Colonic mucosa (tissue), 4 donors: Measurements from ENCODE around the gene IRF4. TPM values are rescaled to one million over a fixed set of nuclear protein-coding genes. Genes with fewer than 3 reads are reported as not detected.

Experiments
- DNase-seq: peaks from one replicate; pipeline ENCODE4 v3.0.0-alpha.2; 2020
- H3K27ac ChIP-seq: fragments of 200-600 bp; one replicate; pipeline ENCODE4 v1.8.0; 2021
- H3K27me3 ChIP-seq: fragments of 200-600 bp; one replicate; pipeline ENCODE4 v1.8.0; 2021
- H3K36me3 ChIP-seq: fragments of 200-600 bp; one replicate; pipeline ENCODE4 v1.8.0; 2021
- H3K4me1 ChIP-seq: fragments of 200-600 bp; one replicate; pipeline ENCODE4 v1.8.0; 2021; ENCODE audit warnings: mild to moderate bottlenecking
- H3K4me3 ChIP-seq: fragments of 200-600 bp; one replicate; pipeline ENCODE4 v1.8.0; 2021
- H3K9ac ChIP-seq, 2 donors: one replicate each; pipeline ENCODE4 v1.7.0; 2013; ENCODE audit warnings: control low read depth in 2 of 2, low read depth in 2 of 2, low read length in 2 of 2
- H3K9me3 ChIP-seq: fragments of 200-600 bp; one replicate; pipeline ENCODE4 v1.8.0; 2021
- CTCF ChIP-seq: fragments of 200-600 bp; IDR thresholded peaks from one replicate; pipeline ENCODE4 v1.8.0; 2022; ENCODE audit warnings: antibody characterized with exemption, mild to moderate bottlenecking
- intact Hi-C: fragments of 100-400 bp; cut with DNase I; formaldehyde crosslinking; loops from one replicate; pipeline ENCODE4 v1.14.1; 2022
- total RNA-seq, 2 donors: library from RNA; stranded (reverse); fragmentation: NEBNext Ultra II Directional in 1 of 2; extraction: Animal tissue kit (Norgen Biotek cat#: 25700) in 1 of 2; gene quantifications; one replicate each; pipeline ENCODE4 v1.2.1, GENCODE V29; 2021
- donor health status: healthy.
- donor health status: DM: no; HTN: no; CAD: no.
- donor health status: DM: no; HTN: no; CAD: no.

The IRF4 gene
- total RNA-seq, 2 donors from 2014 or later = 4.7 to 8.8 TPM

- intact Hi-C loops = no loop called here
- Histone ChIP-seq H3K9ac (no peak overlapping the region), H3K9me3 (peaks cover 1% of the 10 kb centered on the region), H3K27ac (no peak overlapping the region), H3K4me1 (no peaks in the 10 kb centered on the region), H3K36me3 (no peaks in the 10 kb centered on the region), H3K27me3 (no peaks in the 10 kb centered on the region), H3K4me3 (no peak overlapping the region)
- TF ChIP-seq CTCF = no peak
- DNase-seq = no peak
Observed at GRCh38 chr6:358847-359246, 32.7 kb upstream of the IRF4 start.

- Histone ChIP-seq H3K9me3 (peaks cover 6% of the 10 kb centered on the region), H3K4me3 (no peak overlapping the region), H3K36me3 (no peaks in the 10 kb centered on the region), H3K4me1 (no peaks in the 10 kb centered on the region), H3K9ac (no peak overlapping the region), H3K27ac (no peak overlapping the region), H3K27me3 (no peaks in the 10 kb centered on the region)
- intact Hi-C loops = no loop called here
- TF ChIP-seq CTCF = no peak
- DNase-seq = no peak
Observed at GRCh38 chr6:359261-360035, 32.1 kb upstream of the IRF4 start.

- H3K9me3 ChIP-seq = peaks cover 6% of the 10 kb centered on the region
- intact Hi-C loops = no loop called here
- no peaks in the 10 kb centered on the region for H3K4me1 ChIP-seq
- no peak for TF ChIP-seq CTCF
- no peak for DNase-seq
- no peak overlapping the region for H3K27ac ChIP-seq
- no peaks in the 10 kb centered on the region for H3K27me3 ChIP-seq
- no peak overlapping the region for H3K9ac ChIP-seq
- no peaks in the 10 kb centered on the region for H3K36me3 ChIP-seq
- H3K4me3 ChIP-seq = no peak overlapping the region
Observed at GRCh38 chr6:360349-360748, 31.2 kb upstream of the IRF4 start.

- Histone ChIP-seq H3K27me3 (no peaks in the 10 kb centered on the region), H3K9ac (no peak overlapping the region), H3K27ac (no peak overlapping the region), H3K4me3 (no peak overlapping the region), H3K4me1 (no peaks in the 10 kb centered on the region), H3K9me3 (peaks cover 6% of the 10 kb centered on the region), H3K36me3 (no peaks in the 10 kb centered on the region)
- intact Hi-C loops = no loop called here
- no peak for TF ChIP-seq CTCF
- no peak for DNase-seq
Observed at GRCh38 chr6:360764-361373, 30.7 kb upstream of the IRF4 start.

- Histone ChIP-seq H3K4me1 (no peaks in the 10 kb centered on the region), H3K4me3 (no peak overlapping the region), H3K27ac (no peak overlapping the region), H3K9me3 (peaks cover 6% of the 10 kb centered on the region), H3K36me3 (no peaks in the 10 kb centered on the region), H3K9ac (no peak overlapping the region), H3K27me3 (no peaks in the 10 kb centered on the region)
- no peak for DNase-seq
- no peak for TF ChIP-seq CTCF
- intact Hi-C loops = no loop called here
Observed at GRCh38 chr6:361411-362132, 30.0 kb upstream of the IRF4 start.
